ENCODE results near the gene TRNT1.
A peak's percentile ranks its signal among the peaks of the same experiment; 100 is the strongest.

TRNT1 gene

GRCh38 chr3:3126477-3127431 is at the start of gene TRNT1:
Gene TRNT1 (plus strand): TSS chr3:3126940. CDS start chr3:3129041, 2,101 bp downstream.
- no peaks in the 10 kb centered on the region for H3K9me3 ChIP-seq (ENCODE audit: control insufficient read depth in 1 of 2, low read length in 2 of 2)
- H3K4me1 ChIP-seq (ENCODE audit: control insufficient read depth in 1 of 2, insufficient read depth in 2 of 2, low read length in 2 of 2) = peaks cover 10 to 11% of the 10 kb centered on the region in 2 donors
- H3K4me3 ChIP-seq (ENCODE audit: low read depth in 1 of 2, low read length in 2 of 2) = peak within 1 kb of the TSS; percentile 92 to 96
- H3K36me3 ChIP-seq (ENCODE audit: control insufficient read depth in 1 of 2, insufficient read depth in 2 of 2, low read length in 2 of 2) = peaks cover 0 to 20% of the 10 kb centered on the region in 2 donors
- no peaks in the 10 kb centered on the region for H3K27me3 ChIP-seq (ENCODE audit: control insufficient read depth in 1 of 2, insufficient read depth in 2 of 2, low read length in 2 of 2)
- peak within 1 kb of the TSS; percentile 92 for H3K27ac ChIP-seq (ENCODE audit: low read depth, low read length)
- H3K9ac ChIP-seq (ENCODE audit: low read depth in 1 of 2, low read length in 2 of 2) = peak within 1 kb of the TSS; percentile 86

GRCh38 chr3:3080309-3080708 is 46.4 kb upstream of the TRNT1 start:
- Histone ChIP-seq H3K36me3 (ENCODE audit: control insufficient read depth in 1 of 2, insufficient read depth in 2 of 2, low read length in 2 of 2) (no peaks in the 10 kb centered on the region), H3K27ac (ENCODE audit: low read depth, low read length) (no peak overlapping the region), H3K4me3 (ENCODE audit: low read depth in 1 of 2, low read length in 2 of 2) (no peak overlapping the region), H3K4me1 (ENCODE audit: control insufficient read depth in 1 of 2, insufficient read depth in 2 of 2, low read length in 2 of 2) (no peaks in the 10 kb centered on the region), H3K27me3 (ENCODE audit: control insufficient read depth in 1 of 2, insufficient read depth in 2 of 2, low read length in 2 of 2) (no peaks in the 10 kb centered on the region), H3K9ac (ENCODE audit: low read depth in 1 of 2, low read length in 2 of 2) (no peak overlapping the region), H3K9me3 (ENCODE audit: control insufficient read depth in 1 of 2, low read length in 2 of 2) (no peaks in the 10 kb centered on the region)

- Histone ChIP-seq H3K27me3 (ENCODE audit: control insufficient read depth in 1 of 2, insufficient read depth in 2 of 2, low read length in 2 of 2) (no peaks in the 10 kb centered on the region), H3K9ac (ENCODE audit: low read depth in 1 of 2, low read length in 2 of 2) (no peak overlapping the region), H3K4me1 (ENCODE audit: control insufficient read depth in 1 of 2, insufficient read depth in 2 of 2, low read length in 2 of 2) (no peaks in the 10 kb centered on the region)
These were observed 45.1 kb upstream of the TRNT1 start for GRCh38 chr3:3081381-3082233.

GRCh38 chr3:3082234-3082924 is 44.4 kb upstream of the TRNT1 start:
- H3K27ac ChIP-seq (ENCODE audit: low read depth, low read length) = no peak overlapping the region
- no peaks in the 10 kb centered on the region for H3K36me3 ChIP-seq (ENCODE audit: control insufficient read depth in 1 of 2, insufficient read depth in 2 of 2, low read length in 2 of 2)
- H3K4me1 ChIP-seq (ENCODE audit: control insufficient read depth in 1 of 2, insufficient read depth in 2 of 2, low read length in 2 of 2) = no peaks in the 10 kb centered on the region
- no peaks in the 10 kb centered on the region for H3K27me3 ChIP-seq (ENCODE audit: control insufficient read depth in 1 of 2, insufficient read depth in 2 of 2, low read length in 2 of 2)
- no peak overlapping the region for H3K9ac ChIP-seq (ENCODE audit: low read depth in 1 of 2, low read length in 2 of 2)
- no peak overlapping the region for H3K4me3 ChIP-seq (ENCODE audit: low read depth in 1 of 2, low read length in 2 of 2)
- H3K9me3 ChIP-seq (ENCODE audit: control insufficient read depth in 1 of 2, low read length in 2 of 2) = no peaks in the 10 kb centered on the region

More at GRCh38 chr3:3081381-3082233, 45.1 kb upstream of the TRNT1 start:
- H3K9me3 ChIP-seq (ENCODE audit: control insufficient read depth in 1 of 2, low read length in 2 of 2) = no peaks in the 10 kb centered on the region
- H3K27ac ChIP-seq (ENCODE audit: low read depth, low read length) = no peak overlapping the region
- H3K36me3 ChIP-seq (ENCODE audit: control insufficient read depth in 1 of 2, insufficient read depth in 2 of 2, low read length in 2 of 2) = no peaks in the 10 kb centered on the region
- H3K4me3 ChIP-seq (ENCODE audit: low read depth in 1 of 2, low read length in 2 of 2) = no peak overlapping the region

GRCh38 chr3:3084890-3085289 is 41.9 kb upstream of the TRNT1 start:
- H3K27me3 ChIP-seq (ENCODE audit: control insufficient read depth in 1 of 2, insufficient read depth in 2 of 2, low read length in 2 of 2) = no peaks in the 10 kb centered on the region

GRCh38 chr3:3085782-3086181 is 41.0 kb upstream of the TRNT1 start:
- Histone ChIP-seq H3K27ac (ENCODE audit: low read depth, low read length) (no peak overlapping the region), H3K4me3 (ENCODE audit: low read depth in 1 of 2, low read length in 2 of 2) (no peak overlapping the region), H3K4me1 (ENCODE audit: control insufficient read depth in 1 of 2, insufficient read depth in 2 of 2, low read length in 2 of 2) (no peaks in the 10 kb centered on the region), H3K36me3 (ENCODE audit: control insufficient read depth in 1 of 2, insufficient read depth in 2 of 2, low read length in 2 of 2) (no peaks in the 10 kb centered on the region), H3K27me3 (ENCODE audit: control insufficient read depth in 1 of 2, insufficient read depth in 2 of 2, low read length in 2 of 2) (no peaks in the 10 kb centered on the region), H3K9ac (ENCODE audit: low read depth in 1 of 2, low read length in 2 of 2) (no peak overlapping the region), H3K9me3 (ENCODE audit: control insufficient read depth in 1 of 2, low read length in 2 of 2) (no peaks in the 10 kb centered on the region)

More at GRCh38 chr3:3084890-3085289, 41.9 kb upstream of the TRNT1 start:
- Histone ChIP-seq H3K9me3 (ENCODE audit: control insufficient read depth in 1 of 2, low read length in 2 of 2) (no peaks in the 10 kb centered on the region), H3K9ac (ENCODE audit: low read depth in 1 of 2, low read length in 2 of 2) (no peak overlapping the region), H3K4me1 (ENCODE audit: control insufficient read depth in 1 of 2, insufficient read depth in 2 of 2, low read length in 2 of 2) (no peaks in the 10 kb centered on the region), H3K4me3 (ENCODE audit: low read depth in 1 of 2, low read length in 2 of 2) (no peak overlapping the region), H3K36me3 (ENCODE audit: control insufficient read depth in 1 of 2, insufficient read depth in 2 of 2, low read length in 2 of 2) (no peaks in the 10 kb centered on the region), H3K27ac (ENCODE audit: low read depth, low read length) (no peak overlapping the region)

- Histone ChIP-seq H3K27me3 (ENCODE audit: control insufficient read depth in 1 of 2, insufficient read depth in 2 of 2, low read length in 2 of 2) (no peaks in the 10 kb centered on the region), H3K4me1 (ENCODE audit: control insufficient read depth in 1 of 2, insufficient read depth in 2 of 2, low read length in 2 of 2) (no peaks in the 10 kb centered on the region), H3K27ac (ENCODE audit: low read depth, low read length) (no peak overlapping the region), H3K9ac (ENCODE audit: low read depth in 1 of 2, low read length in 2 of 2) (no peak overlapping the region), H3K36me3 (ENCODE audit: control insufficient read depth in 1 of 2, insufficient read depth in 2 of 2, low read length in 2 of 2) (no peaks in the 10 kb centered on the region), H3K9me3 (ENCODE audit: control insufficient read depth in 1 of 2, low read length in 2 of 2) (no peaks in the 10 kb centered on the region), H3K4me3 (ENCODE audit: low read depth in 1 of 2, low read length in 2 of 2) (no peak overlapping the region)
These were observed 40.5 kb upstream of the TRNT1 start for GRCh38 chr3:3086239-3086638.

- Histone ChIP-seq H3K9me3 (ENCODE audit: control insufficient read depth in 1 of 2, low read length in 2 of 2) (no peaks in the 10 kb centered on the region), H3K36me3 (ENCODE audit: control insufficient read depth in 1 of 2, insufficient read depth in 2 of 2, low read length in 2 of 2) (no peaks in the 10 kb centered on the region), H3K27ac (ENCODE audit: low read depth, low read length) (no peak overlapping the region), H3K4me1 (ENCODE audit: control insufficient read depth in 1 of 2, insufficient read depth in 2 of 2, low read length in 2 of 2) (no peaks in the 10 kb centered on the region), H3K9ac (ENCODE audit: low read depth in 1 of 2, low read length in 2 of 2) (no peak overlapping the region), H3K27me3 (ENCODE audit: control insufficient read depth in 1 of 2, insufficient read depth in 2 of 2, low read length in 2 of 2) (no peaks in the 10 kb centered on the region), H3K4me3 (ENCODE audit: low read depth in 1 of 2, low read length in 2 of 2) (no peak overlapping the region)
These were observed 39.5 kb upstream of the TRNT1 start for GRCh38 chr3:3087279-3087678.

GRCh38 chr3:3087716-3088465 is 38.8 kb upstream of the TRNT1 start:
- Histone ChIP-seq H3K9ac (ENCODE audit: low read depth in 1 of 2, low read length in 2 of 2) (no peak overlapping the region), H3K4me3 (ENCODE audit: low read depth in 1 of 2, low read length in 2 of 2) (no peak overlapping the region), H3K4me1 (ENCODE audit: control insufficient read depth in 1 of 2, insufficient read depth in 2 of 2, low read length in 2 of 2) (no peaks in the 10 kb centered on the region), H3K36me3 (ENCODE audit: control insufficient read depth in 1 of 2, insufficient read depth in 2 of 2, low read length in 2 of 2) (no peaks in the 10 kb centered on the region), H3K27ac (ENCODE audit: low read depth, low read length) (no peak overlapping the region), H3K9me3 (ENCODE audit: control insufficient read depth in 1 of 2, low read length in 2 of 2) (no peaks in the 10 kb centered on the region), H3K27me3 (ENCODE audit: control insufficient read depth in 1 of 2, insufficient read depth in 2 of 2, low read length in 2 of 2) (no peaks in the 10 kb centered on the region)

Measured in duodenal mucosa (tissue), 2 donors.